Upper lobe of left lung (tissue), 4 donors: ENCODE data around the gene FAM171A1.

ENCODE experiments used
- CTCF ChIP-seq, 6 experiments: fragments of 450-650 bp in 4 of 6; fragments of 200-600 bp in 2 of 6; sonication (generic) in 2 of 6; IDR thresholded peaks; one replicate each; pipeline ENCODE4 v1.5.1; 2016 to 2019; ENCODE audit warnings: antibody characterized with exemption in 6 of 6
- EP300 ChIP-seq, 4 donors: sonication (generic); formaldehyde crosslinking; IDR thresholded peaks; one replicate each; pipeline ENCODE4 v1.5.1; 2017; ENCODE audit warnings: antibody characterized with exemption in 4 of 4, control low read depth in 2 of 4
- POLR2AphosphoS5 ChIP-seq, 2 donors: sonication (generic); formaldehyde crosslinking; IDR thresholded peaks; one replicate each; pipeline ENCODE4 v1.5.1; 2017; ENCODE audit warnings: antibody characterized with exemption in 2 of 2

- TF ChIP-seq CTCF (IDR thresholded peaks at IDR 0.05), result no peak
- TF ChIP-seq EP300 (IDR thresholded peaks at IDR 0.05), result no peak
- TF ChIP-seq POLR2AphosphoS5 (IDR thresholded peaks at IDR 0.05), result no peak
These were observed 3.6 kb downstream of the FAM171A1 start for GRCh38 chr10:15367296-15368085.
